ENCODE measurements around the gene IER2. TPM values are rescaled to one million over a fixed set of nuclear protein-coding genes. Genes with fewer than 3 reads are reported as not detected.
A peak's percentile ranks its signal among the peaks of the same experiment; 100 is the strongest.

Gene IER2
- total and polyA plus RNA-seq, 9 of the 15 experiments (the other 6 are each of a cell fraction or from before 2014, with no cell fraction given): 4.5 to 205 (median 23.7) TPM

DNA sequence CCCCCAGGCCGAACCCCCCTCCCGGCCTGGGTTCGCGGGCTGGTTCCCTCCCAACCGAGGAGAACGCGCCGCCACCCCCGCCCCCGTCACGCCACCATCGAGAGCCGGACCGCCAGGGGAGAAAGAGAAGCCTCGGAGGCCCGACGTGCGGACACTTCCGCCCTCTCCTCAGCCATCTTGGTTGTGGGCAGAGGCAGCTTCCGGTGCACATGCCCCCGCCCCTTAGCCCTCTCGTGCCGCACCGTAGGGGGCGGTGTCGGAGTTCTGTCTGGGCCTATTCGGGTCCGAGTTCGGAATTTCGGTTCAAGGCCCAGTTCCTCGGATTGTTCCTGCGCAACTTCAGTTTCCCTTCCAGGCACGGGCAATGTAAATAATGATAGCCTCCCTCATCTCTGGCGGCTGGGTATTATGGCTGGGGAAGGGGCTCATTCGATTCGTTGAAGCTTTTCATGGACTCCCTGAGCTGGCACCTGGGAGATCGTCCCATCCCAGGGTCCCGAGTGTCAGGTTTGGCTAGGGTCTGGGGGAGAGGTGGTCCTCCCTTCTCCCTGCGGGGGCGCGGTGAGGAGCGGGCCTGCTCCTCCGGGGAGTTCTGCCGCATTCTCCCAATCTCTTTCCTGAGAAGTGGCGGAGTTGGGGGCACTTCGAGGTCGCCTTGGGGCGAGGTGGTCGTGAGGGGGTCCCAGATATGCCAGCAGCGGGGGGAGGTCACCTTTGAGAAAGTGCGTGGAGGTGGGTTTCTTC lies at the start of gene IER2, which contains the start of gene STX10 (continued):
- TF ChIP-seq FOXM1 (IDR thresholded peaks at IDR 0.05; ENCODE audit: low read depth): peak; percentile 40; the same call in 1 of the 2 replicates
- TF ChIP-seq FOXM1 (CRISPR knock-in tag; IDR thresholded peaks at IDR 0.05; ENCODE audit: low read depth): no peak
- TF ChIP-seq ZNF212 (CRISPR knock-in tag; IDR thresholded peaks at IDR 0.05): no peak
- TF ChIP-seq, protein P1, sequence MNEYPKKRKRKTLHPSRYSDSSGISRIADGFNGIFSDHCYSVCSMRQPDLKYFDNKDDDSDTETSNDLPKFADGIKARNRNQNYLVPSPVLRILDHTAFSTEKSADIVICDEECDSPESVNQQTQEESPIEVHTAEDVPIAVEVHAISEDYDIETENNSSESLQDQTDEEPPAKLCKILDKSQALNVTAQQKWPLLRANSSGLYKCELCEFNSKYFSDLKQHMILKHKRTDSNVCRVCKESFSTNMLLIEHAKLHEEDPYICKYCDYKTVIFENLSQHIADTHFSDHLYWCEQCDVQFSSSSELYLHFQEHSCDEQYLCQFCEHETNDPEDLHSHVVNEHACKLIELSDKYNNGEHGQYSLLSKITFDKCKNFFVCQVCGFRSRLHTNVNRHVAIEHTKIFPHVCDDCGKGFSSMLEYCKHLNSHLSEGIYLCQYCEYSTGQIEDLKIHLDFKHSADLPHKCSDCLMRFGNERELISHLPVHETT (CRISPR knock-in tag; conservative IDR thresholded peaks at IDR 0.05 in 1 of 2, IDR thresholded peaks at IDR 0.05 in 1 of 2): peak in 1 of 2 experiments; percentile 61; a peak in 1 of 4 replicates
- TF ChIP-seq MED1 (CRISPR knock-in tag; IDR thresholded peaks at IDR 0.05; ENCODE audit: borderline replicate concordance): peak; percentile 89; the same call in 1 of the 2 replicates
- TF ChIP-seq CGGBP1 (CRISPR knock-in tag; IDR thresholded peaks at IDR 0.05): no peak
- TF ChIP-seq, protein P2, sequence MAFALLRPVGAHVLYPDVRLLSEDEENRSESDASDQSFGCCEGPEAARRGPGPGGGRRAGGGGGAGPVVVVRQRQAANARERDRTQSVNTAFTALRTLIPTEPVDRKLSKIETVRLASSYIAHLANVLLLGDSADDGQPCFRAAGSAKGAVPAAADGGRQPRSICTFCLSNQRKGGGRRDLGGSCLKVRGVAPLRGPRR (CRISPR knock-in tag; IDR thresholded peaks at IDR 0.05): 0 out of 2 replicates have a peak, but pooled peaks have one; percentile 30
- TF ChIP-seq MCM3 (IDR thresholded peaks at IDR 0.05): no peak
- TF ChIP-seq, protein P3, sequence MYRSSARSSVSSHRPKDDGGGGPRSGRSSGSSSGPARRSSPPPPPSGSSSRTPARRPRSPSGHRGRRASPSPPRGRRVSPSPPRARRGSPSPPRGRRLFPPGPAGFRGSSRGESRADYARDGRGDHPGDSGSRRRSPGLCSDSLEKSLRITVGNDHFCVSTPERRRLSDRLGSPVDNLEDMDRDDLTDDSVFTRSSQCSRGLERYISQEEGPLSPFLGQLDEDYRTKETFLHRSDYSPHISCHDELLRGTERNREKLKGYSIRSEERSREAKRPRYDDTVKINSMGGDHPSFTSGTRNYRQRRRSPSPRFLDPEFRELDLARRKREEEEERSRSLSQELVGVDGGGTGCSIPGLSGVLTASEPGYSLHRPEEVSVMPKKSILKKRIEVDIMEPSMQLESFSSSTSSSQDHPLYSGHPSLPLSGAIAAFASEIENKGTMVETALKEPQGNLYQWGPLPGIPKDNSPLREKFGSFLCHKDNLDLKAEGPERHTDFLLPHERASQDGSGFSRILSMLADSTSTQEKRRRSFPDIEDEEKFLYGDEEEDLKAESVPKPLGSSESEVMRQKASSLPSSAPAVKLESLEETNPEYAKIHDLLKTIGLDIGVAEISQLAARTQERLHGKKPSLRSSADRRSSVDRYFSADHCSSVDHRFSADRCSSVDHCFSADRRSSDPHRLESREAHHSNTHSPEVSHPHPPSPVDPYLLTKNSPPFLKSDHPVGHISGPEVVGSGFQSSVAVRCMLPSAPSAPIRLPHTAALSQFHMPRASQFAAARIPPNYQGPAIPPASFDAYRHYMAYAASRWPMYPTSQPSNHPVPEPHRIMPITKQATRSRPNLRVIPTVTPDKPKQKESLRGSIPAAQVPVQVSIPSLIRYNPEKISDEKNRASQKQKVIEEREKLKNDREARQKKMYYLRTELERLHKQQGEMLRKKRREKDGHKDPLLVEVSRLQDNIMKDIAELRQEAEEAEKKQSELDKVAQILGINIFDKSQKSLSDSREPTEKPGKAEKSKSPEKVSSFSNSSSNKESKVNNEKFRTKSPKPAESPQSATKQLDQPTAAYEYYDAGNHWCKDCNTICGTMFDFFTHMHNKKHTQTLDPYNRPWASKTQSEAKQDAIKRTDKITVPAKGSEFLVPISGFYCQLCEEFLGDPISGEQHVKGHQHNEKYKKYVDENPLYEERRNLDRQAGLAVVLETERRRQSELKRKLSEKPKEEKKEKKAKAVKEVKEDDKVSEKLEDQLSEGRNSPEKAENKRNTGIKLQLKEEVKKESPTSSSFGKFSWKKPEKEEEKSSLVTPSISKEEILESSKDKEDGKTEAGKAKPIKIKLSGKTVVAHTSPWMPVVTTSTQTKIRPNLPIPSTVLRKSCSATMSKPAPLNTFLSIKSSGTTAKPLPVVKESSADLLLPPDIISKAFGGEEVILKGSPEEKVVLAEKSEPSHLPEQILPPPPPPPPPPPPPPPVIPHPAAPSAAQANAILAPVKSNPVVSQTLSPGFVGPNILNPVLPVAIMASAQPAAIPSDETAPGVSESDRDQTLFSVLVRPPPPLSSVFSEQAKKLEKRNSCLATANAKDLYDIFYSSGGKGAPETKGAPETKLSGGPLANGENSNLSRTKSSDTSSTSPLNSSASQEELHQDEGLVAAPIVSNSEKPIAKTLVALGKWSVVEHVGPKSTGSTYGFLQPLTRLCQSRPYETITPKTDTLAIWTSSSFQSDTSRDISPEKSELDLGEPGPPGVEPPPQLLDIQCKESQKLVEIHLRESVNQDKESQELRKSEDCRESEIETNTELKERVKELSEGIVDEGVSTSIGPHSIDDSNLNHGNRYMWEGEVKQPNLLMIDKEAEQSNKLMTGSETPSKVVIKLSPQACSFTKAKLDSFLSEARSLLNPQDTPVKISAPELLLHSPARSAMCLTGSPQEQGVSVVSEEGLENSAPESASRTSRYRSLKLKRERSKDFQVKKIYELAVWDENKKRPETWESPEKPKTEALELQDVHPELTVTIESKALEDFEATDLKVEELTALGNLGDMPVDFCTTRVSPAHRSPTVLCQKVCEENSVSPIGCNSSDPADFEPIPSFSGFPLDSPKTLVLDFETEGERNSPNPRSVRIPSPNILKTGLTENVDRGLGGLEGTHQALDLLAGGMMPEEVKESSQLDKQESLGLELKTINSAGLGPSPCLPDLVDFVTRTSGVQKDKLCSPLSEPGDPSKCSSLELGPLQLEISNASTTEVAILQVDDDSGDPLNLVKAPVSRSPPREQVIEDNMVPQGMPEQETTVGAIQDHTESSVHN (IDR thresholded peaks at IDR 0.05; ENCODE audit: borderline replicate concordance in 1 of 2, low read depth in 1 of 2): no peak
- TF ChIP-seq ZKSCAN1 (IDR thresholded peaks at IDR 0.05; ENCODE audit: low read depth, low read length): no peak; the same call in 1 of the 2 replicates
- TF ChIP-seq CBX2 (IDR thresholded peaks at IDR 0.05; ENCODE audit: insufficient read depth, low read length, poor library complexity, severe bottlenecking): no peak
- TF ChIP-seq DDX20 (tag; IDR thresholded peaks at IDR 0.05; ENCODE audit: low read depth): no peak
- no peak for TF ChIP-seq U2AF1 (optimal IDR thresholded peaks at IDR 0.05; ENCODE audit: low read depth, low read length)
- TF ChIP-seq NFIX (CRISPR knock-in tag; IDR thresholded peaks at IDR 0.05; ENCODE audit: low read depth): no peak
- TF ChIP-seq MLX (CRISPR knock-in tag; conservative IDR thresholded peaks at IDR 0.05): 0 out of 4 replicates have a peak, but pooled peaks of 1 of the 2 experiments have one; percentile 29
